GM23248 (cell line): ENCODE results near the gene WDR43. TPM values are rescaled to one million over a fixed set of nuclear protein-coding genes. Genes with fewer than 3 reads are reported as not detected.
A peak's percentile ranks its signal among the peaks of the same experiment; 100 is the strongest.

ENCODE experiments used
- DNase-seq: peaks from one replicate; pipeline ENCODE4 v3.0.0-alpha.2; 2015
- H2AFZ ChIP-seq: fragments of 200-600 bp; sonication (generic); 2 replicates; pipeline ENCODE4 v1.6.1; 2016; ENCODE audit warnings: antibody characterized with exemption
- H3F3A ChIP-seq: fragments of 200-600 bp; sonication (generic); 2 replicates; pipeline ENCODE4 v1.6.1; 2016; ENCODE audit warnings: mild to moderate bottlenecking, antibody characterized with exemption, mixed run types; ENCODE audit not compliant: insufficient read depth
- H3K27ac ChIP-seq: fragments of 200-600 bp; sonication (generic); 2 replicates; pipeline ENCODE4 v1.5.1; 2016; ENCODE audit warnings: mild to moderate bottlenecking
- H3K27me3 ChIP-seq: fragments of 200-600 bp; sonication (generic); replicated peaks from 2 replicates; pipeline ENCODE4 v1.6.1; 2016; ENCODE audit warnings: mild to moderate bottlenecking; ENCODE audit not compliant: insufficient read depth
- H3K36me3 ChIP-seq: fragments of 200-600 bp; sonication (generic); 2 replicates; pipeline ENCODE4 v1.6.1; 2016; ENCODE audit warnings: low read depth, mild to moderate bottlenecking
- H3K4me1 ChIP-seq: fragments of 200-600 bp; sonication (generic); 2 replicates; pipeline ENCODE4 v1.6.1; 2016; ENCODE audit warnings: mild to moderate bottlenecking; ENCODE audit not compliant: insufficient read depth
- H3K4me2 ChIP-seq: fragments of 200-600 bp; sonication (generic); one replicate; pipeline ENCODE4 v1.6.1; 2016; ENCODE audit warnings: mild to moderate bottlenecking; ENCODE audit not compliant: unreplicated experiment
- H3K4me3 ChIP-seq: fragments of 200-600 bp; sonication (generic); 2 replicates; pipeline ENCODE4 v1.5.1; 2016; ENCODE audit warnings: mild to moderate bottlenecking
- H3K79me2 ChIP-seq: fragments of 200-600 bp; sonication (generic); 2 replicates; pipeline ENCODE4 v1.6.1; 2016; ENCODE audit warnings: mild to moderate bottlenecking; ENCODE audit not compliant: insufficient read depth
- H3K9ac ChIP-seq: fragments of 200-600 bp; sonication (generic); 2 replicates; pipeline ENCODE4 v1.6.1; 2016; ENCODE audit warnings: mild to moderate bottlenecking
- H3K9me2 ChIP-seq: fragments of 200-600 bp; sonication (generic); 2 replicates; pipeline ENCODE4 v1.6.1; 2016; ENCODE audit warnings: mixed run types, mild to moderate bottlenecking, moderate library complexity; ENCODE audit not compliant: insufficient read depth
- H3K9me3 ChIP-seq: fragments of 200-600 bp; sonication (generic); one replicate; pipeline ENCODE4 v1.6.1; 2017; ENCODE audit warnings: low read depth
- H4K20me1 ChIP-seq: fragments of 200-600 bp; sonication (generic); 2 replicates; pipeline ENCODE4 v1.6.0; 2016; ENCODE audit not compliant: insufficient read depth
- EZH2 ChIP-seq: fragments of 200-600 bp; sonication (generic); IDR thresholded peaks from 2 replicates; pipeline ENCODE4 v1.6.1; 2018; ENCODE audit warnings: antibody characterized with exemption, mild to moderate bottlenecking; ENCODE audit not compliant: insufficient read depth, poor library complexity, severe bottlenecking
- EZH2phosphoT487 ChIP-seq: fragments of 200-600 bp; sonication (generic); IDR thresholded peaks from 2 replicates; pipeline ENCODE4 v1.6.1; 2018; ENCODE audit warnings: antibody characterized with exemption, moderate library complexity, mild to moderate bottlenecking, low read depth; ENCODE audit not compliant: insufficient read depth
- WGBS, 2 experiments: methylation state at CpG; one replicate each; pipeline ENCODE4 v1.1.6; 2015 to 2017; ENCODE audit warnings: low lambda C conversion rate in 2 of 2, low coverage in 1 of 2; ENCODE audit errors: missing lambda C conversion rate in 2 of 2; 5-methylcytosine and 5-hydroxymethylcytosine counted together
- in situ Hi-C: fragments of 300-500 bp; cut with MboI; formaldehyde crosslinking; loops from 2 replicates; pipeline ENCODE4 v1.15.0; 2020
- polyA plus RNA-seq: library from polyadenylated mRNA; unstranded; fragments of >200 nt; fragmentation: Nextera tagmentation; extraction: Ambion mirVana; gene quantifications from 2 replicates; pipeline ENCODE4 v1.2.1, GENCODE V29; 2016
- total RNA-seq: library from RNA; depleted of rRNA; stranded (reverse); fragments of >200 nt; shearing (Covaris generic); gene quantifications from 2 replicates; pipeline ENCODE4 v1.2.3, GENCODE V29; 2014

Gene WDR43
- total and polyA plus RNA-seq, 2 experiments from 2014 or later: 31.3 to 71.8 TPM

DNA sequence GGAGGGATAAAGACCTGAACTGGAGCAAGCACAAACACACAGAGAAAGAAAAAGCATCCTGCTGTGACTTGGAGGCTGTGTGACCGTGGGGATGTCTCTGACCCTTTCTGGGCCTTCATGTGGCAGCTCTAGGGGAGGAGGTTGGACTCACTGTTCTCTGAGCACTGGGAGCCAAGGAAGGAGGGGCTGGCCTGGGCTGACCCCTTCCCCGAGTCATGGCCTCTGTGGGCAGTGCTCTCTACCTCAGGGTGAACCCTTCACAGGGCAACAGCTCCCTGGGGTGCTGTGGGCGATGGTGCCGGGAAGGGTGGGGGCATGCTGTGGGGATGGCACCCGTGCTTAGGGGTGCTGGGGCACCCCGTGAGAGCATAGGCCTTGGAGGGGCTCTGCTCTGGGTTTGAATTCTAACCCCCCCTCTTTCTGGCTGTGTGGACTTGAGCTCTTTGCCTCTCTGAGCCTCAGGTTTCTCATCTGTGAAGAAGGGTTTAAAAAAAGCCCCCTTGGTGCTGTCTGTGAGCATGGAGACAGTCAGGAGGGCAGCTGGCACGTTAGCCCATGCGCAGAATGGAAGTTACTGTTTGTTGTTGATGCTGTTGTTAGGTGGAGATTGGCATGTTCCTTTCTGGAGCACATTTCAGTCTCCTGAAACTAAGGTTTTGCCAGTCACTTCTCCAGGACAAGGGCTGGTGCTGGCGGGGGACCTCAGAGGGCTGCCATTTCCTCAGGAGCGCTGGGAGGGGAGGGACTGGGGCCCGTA is 87.3 kb downstream of the WDR43 start:
- WGBS, 2 experiments: 41 to 42% methylated on average over 11 of the region's 11 CpGs
- H3K27ac ChIP-seq: no peak overlapping the region
- no peaks in the 10 kb centered on the region for H3F3A ChIP-seq
- no peaks in the 10 kb centered on the region for H3K36me3 ChIP-seq
- H3K9ac ChIP-seq: no peak overlapping the region
- H3K4me1 ChIP-seq: no peaks in the 10 kb centered on the region
- H4K20me1 ChIP-seq: no peaks in the 10 kb centered on the region
- H3K9me2 ChIP-seq: no peaks in the 10 kb centered on the region
- no peaks in the 10 kb centered on the region for H3K27me3 ChIP-seq
- H3K4me2 ChIP-seq: no peak overlapping the region
- in situ Hi-C loops: no loop called here
- peak; percentile 32 for DNase-seq
- H3K4me3 ChIP-seq: no peak overlapping the region
- TF ChIP-seq EZH2 (no peak), EZH2phosphoT487 (no peak)
- H2AFZ ChIP-seq: no peak overlapping the region
- H3K79me2 ChIP-seq: no peaks in the 10 kb centered on the region
- no peaks in the 10 kb centered on the region for H3K9me3 ChIP-seq

DNA sequence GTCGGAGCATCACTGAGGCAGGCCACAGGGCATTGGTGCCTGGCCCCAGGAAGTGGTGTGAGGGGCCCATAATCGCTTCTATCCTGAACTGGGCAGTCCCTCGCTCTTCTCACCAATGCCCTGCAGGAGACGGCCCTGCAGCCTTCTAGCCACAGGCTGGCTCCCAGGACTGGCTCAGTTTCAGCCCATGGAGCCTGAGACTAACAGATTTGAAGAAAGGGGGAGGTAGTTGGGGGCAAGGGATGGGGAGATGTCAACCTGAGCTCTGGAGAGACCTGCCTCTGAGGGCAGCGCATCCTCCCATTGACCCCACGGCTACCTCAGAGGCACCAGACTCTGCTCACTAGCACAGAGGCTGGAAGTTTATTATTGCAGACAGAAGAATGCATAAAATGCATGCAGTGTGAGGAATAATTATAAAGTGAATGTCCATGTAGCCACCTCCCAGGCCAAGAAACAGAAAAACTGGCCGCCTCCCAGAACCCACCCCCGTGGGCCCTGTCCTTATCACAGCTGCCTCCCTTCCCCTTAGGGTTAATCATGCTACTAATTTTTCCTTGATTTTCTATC is 88.0 kb downstream of the WDR43 start:
- WGBS, 2 experiments: 62 to 64% methylated on average over 7 to 8 of the region's 8 CpGs
- in situ Hi-C loops: no loop called here
- TF ChIP-seq EZH2phosphoT487: no peak
- TF ChIP-seq EZH2: no peak
- Histone ChIP-seq H3F3A (no peaks in the 10 kb centered on the region), H3K4me3 (no peak overlapping the region), H4K20me1 (no peaks in the 10 kb centered on the region), H3K9ac (no peak overlapping the region), H3K9me2 (no peaks in the 10 kb centered on the region), H3K4me2 (no peak overlapping the region), H3K27ac (no peak overlapping the region), H3K27me3 (no peaks in the 10 kb centered on the region), H3K4me1 (no peaks in the 10 kb centered on the region), H2AFZ (no peak overlapping the region), H3K36me3 (no peaks in the 10 kb centered on the region), H3K79me2 (no peaks in the 10 kb centered on the region), H3K9me3 (no peaks in the 10 kb centered on the region)
- no peak for DNase-seq

DNA sequence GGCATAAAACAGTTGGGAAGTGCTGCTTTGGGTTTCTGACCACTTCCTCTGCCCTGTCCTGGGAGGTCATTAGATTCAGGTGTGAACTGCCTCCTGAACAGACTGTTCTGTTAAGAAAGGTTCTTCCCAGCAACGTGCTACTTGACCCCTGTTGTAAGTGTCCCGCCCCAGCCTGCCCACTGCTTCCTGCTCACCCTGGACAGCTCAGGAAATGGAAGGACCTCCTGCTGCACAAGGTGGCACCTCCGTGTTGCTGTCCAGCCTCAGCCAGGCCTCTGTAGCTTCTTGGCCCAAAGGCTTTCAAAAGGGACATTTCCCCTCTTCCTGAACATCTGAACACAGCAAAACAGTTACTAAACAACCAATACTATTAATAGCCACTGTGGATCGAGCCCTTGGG is 92.0 kb downstream of the WDR43 start:
- H4K20me1 ChIP-seq: no peaks in the 10 kb centered on the region
- 57 to 61% methylated on average over 4 of the region's 4 CpGs for WGBS, 2 experiments
- in situ Hi-C loops: no loop called here

DNA sequence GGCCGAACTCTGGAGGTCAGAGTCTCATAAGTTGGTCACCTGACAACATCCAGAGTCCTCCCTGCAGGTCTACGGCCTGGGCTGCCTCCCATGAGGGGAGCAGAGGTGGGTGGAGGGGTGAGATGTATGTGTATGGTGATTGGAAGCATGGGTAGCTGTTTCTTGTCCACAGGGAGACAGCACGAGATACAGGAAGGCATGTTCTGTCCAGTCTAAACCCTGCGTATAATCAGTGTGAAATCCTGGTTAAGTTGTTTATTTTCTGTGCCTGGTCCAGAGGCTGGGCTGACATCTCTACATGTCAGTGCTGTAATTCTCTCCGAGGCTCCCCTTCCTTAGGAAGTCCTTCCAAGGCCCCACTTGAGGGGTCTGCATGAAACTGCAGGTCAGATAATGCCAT is 95.5 kb downstream of the WDR43 start:
- no peaks in the 10 kb centered on the region for H3K9me3 ChIP-seq
- H3K9ac ChIP-seq: no peak overlapping the region
- no peak overlapping the region for H3K4me3 ChIP-seq
- DNase-seq: no peak
- H2AFZ ChIP-seq: no peak overlapping the region
- H3K79me2 ChIP-seq: no peaks in the 10 kb centered on the region
- WGBS, 2 experiments: 79 to 80% methylated on average over 4 to 5 of the region's 5 CpGs
- no peaks in the 10 kb centered on the region for H4K20me1 ChIP-seq
- peaks cover 8% of the 10 kb centered on the region; the same call in 1 of the 2 replicates for H3K4me1 ChIP-seq
- H3K27ac ChIP-seq: no peak overlapping the region
- H3K9me2 ChIP-seq: no peaks in the 10 kb centered on the region
- TF ChIP-seq EZH2phosphoT487 (no peak), EZH2 (no peak)
- in situ Hi-C loops: no loop called here
- no peaks in the 10 kb centered on the region for H3K36me3 ChIP-seq
- H3K4me2 ChIP-seq: no peak overlapping the region
- H3K27me3 ChIP-seq: no peaks in the 10 kb centered on the region
- no peaks in the 10 kb centered on the region for H3F3A ChIP-seq

More for the DNA sequence above, 92.0 kb downstream of the WDR43 start:
- H3K4me2 ChIP-seq: no peak overlapping the region
- H3K36me3 ChIP-seq: no peaks in the 10 kb centered on the region
- no peak overlapping the region for H3K27ac ChIP-seq
- peaks cover 5% of the 10 kb centered on the region; the same call in 1 of the 2 replicates for H3K4me1 ChIP-seq
- H3F3A ChIP-seq: no peaks in the 10 kb centered on the region
- H3K9me2 ChIP-seq: no peaks in the 10 kb centered on the region
- H2AFZ ChIP-seq: no peak overlapping the region
- no peak overlapping the region for H3K4me3 ChIP-seq
- no peak for DNase-seq
- H3K9ac ChIP-seq: no peak overlapping the region
- H3K79me2 ChIP-seq: no peaks in the 10 kb centered on the region
- TF ChIP-seq EZH2phosphoT487 (no peak), EZH2 (no peak)
- H3K9me3 ChIP-seq: no peaks in the 10 kb centered on the region
- no peaks in the 10 kb centered on the region for H3K27me3 ChIP-seq
